Measurements from ENCODE around the gene ZNF584.

Gene ZNF584

DNA sequence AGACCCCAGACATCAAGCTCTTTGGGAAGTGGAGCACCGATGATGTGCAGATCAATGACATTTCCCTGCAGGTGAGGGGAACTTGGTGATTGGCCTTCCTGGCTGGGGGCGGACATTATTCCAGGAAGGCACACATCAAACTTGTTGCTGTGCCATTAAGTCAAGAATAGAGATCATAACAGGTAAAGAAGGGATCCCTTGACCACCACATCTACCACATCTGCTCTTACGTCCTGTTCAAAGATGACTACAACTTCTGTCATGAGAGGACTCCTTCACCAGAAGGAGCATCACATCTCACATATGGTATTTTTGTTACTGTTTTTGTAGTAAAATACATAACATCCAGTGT, 20.3 kb upstream of the ZNF584 start:
- TF ChIP-seq CTCF (IDR thresholded peaks at IDR 0.05; ENCODE audit: low read depth, low read length) = no peak

DNA sequence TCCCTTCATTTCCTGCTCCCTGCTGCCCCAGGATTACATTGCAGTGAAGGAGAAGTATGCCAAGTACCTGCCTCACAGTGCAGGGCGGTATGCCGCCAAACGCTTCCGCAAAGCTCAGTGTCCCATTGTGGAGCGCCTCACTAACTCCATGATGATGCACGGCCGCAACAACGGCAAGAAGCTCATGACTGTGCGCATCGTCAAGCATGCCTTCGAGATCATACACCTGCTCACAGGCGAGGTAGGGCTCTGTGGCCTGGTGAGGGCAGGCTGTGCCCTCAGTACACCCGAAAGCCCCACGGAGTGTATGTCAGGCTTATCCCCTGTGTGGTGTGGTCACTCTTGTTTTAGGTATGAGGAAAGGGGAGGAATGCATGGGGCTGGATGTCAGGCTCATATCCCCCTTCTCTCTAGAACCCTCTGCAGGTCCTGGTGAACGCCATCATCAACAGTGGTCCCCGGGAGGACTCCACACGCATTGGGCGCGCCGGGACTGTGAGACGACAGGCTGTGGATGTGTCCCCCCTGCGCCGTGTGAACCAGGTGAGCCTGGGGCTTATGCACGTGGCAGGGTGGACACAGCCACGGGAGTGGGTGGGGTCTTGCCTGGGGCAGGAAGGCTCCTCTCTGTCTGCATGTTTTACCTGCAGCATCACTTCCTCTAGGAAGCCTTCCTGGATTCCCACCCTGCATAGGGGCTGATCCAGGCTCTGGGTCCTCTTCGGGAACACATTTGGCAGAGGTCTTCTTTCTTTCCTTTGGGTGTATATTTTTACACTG, 15.3 kb upstream of the ZNF584 start:
- no peak for DNase-seq (ENCODE audit: extremely low read depth, low read depth)
- no peak for TF ChIP-seq CTCF (IDR thresholded peaks at IDR 0.05; ENCODE audit: low read depth, low read length)

More for the DNA sequence above, 20.3 kb upstream of the ZNF584 start:
- DNase-seq (ENCODE audit: extremely low read depth, low read depth) = no peak

DNA sequence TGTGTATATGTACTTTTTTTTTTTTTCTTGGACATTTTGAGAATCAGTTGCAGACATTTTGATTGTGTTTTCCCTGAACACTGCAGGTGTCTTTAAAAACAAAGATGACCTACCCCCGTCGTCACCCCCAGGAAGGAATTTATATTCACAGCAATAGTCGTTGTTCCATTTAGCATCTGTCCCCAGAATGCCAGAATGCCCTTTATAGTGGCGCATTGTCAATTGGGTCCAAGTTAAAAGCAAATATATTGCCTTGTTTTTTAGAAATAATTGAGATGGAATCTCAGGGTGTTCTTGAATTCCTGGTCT, 14.8 kb upstream of the ZNF584 start:
- no peak for DNase-seq (ENCODE audit: extremely low read depth, low read depth)
- no peak for TF ChIP-seq CTCF (IDR thresholded peaks at IDR 0.05; ENCODE audit: low read depth, low read length)

- TF ChIP-seq CTCF (IDR thresholded peaks at IDR 0.05; ENCODE audit: low read depth, low read length) = no peak
- DNase-seq (ENCODE audit: extremely low read depth, low read depth) = no peak
Measured at GRCh38 chr19:58394821-58395219, 13.6 kb upstream of the ZNF584 start.

GRCh38 chr19:58395220-58395978, 13.1 kb upstream of the ZNF584 start, which contains the start of gene RNF225:
Gene RNF225, plus strand, starts transcription at chr19:58395656. Its CDS starts 434 bp downstream, at chr19:58396090.
- no peak for DNase-seq (ENCODE audit: extremely low read depth, low read depth)
- TF ChIP-seq CTCF (IDR thresholded peaks at IDR 0.05; ENCODE audit: low read depth, low read length) = no peak

GRCh38 chr19:58395979-58396627, 12.3 kb upstream of the ZNF584 start:
- no peak for DNase-seq (ENCODE audit: extremely low read depth, low read depth)
- no peak for TF ChIP-seq CTCF (IDR thresholded peaks at IDR 0.05; ENCODE audit: low read depth, low read length)

All from AG09319 (cell line).